Natural killer cell treated with Interleukin-12 subunit alpha and Interleukin-12 subunit beta and Interleukin-15 and Interleukin-18, amount 100 ng/mL, for 72 hours (primary cell): ENCODE data around the gene DDX49. TPM values are rescaled to one million over a fixed set of nuclear protein-coding genes. Genes with fewer than 3 reads are reported as not detected.
A peak's percentile ranks its signal among the peaks of the same experiment; 100 is the strongest.
"Not testable (repeated sequence)": the region's sequence is repeated elsewhere in the genome, so short reads cannot be mapped to it uniquely, and the experiment has no call there.

Source experiments
- ATAC-seq, 2 donors: fragments of 150-1000 bp; cut with Tn5 transposase in 1 of 2; sonication (Bioruptor Pico), chemical (Tn5 transposase) in 1 of 2; 2 replicates each; pipeline ENCODE4 v1.10.0; 2021
- DNase-seq: peaks from one replicate; pipeline ENCODE4 v3.0.0; 2022; ENCODE audit warnings: low spot score
- H3K27ac Mint-ChIP-seq, 2 donors: 1 replicate in 1 of 2; 2 replicates in 1 of 2; pipeline ENCODE4 v1.8.0; 2022; ENCODE audit warnings: mixed read lengths in 2 of 2, mild to moderate bottlenecking in 1 of 2, moderate library complexity in 1 of 2
- H3K27me3 Mint-ChIP-seq, 2 donors: 1 replicate in 1 of 2; 2 replicates in 1 of 2; pipeline ENCODE4 v1.8.0; 2022; ENCODE audit warnings: mixed read lengths in 2 of 2
- H3K36me3 Mint-ChIP-seq: one replicate; pipeline ENCODE4 v1.8.0; 2022; ENCODE audit warnings: mixed read lengths
- H3K4me1 Mint-ChIP-seq, 2 donors: 1 replicate in 1 of 2; 2 replicates in 1 of 2; pipeline ENCODE4 v1.8.0; 2022; ENCODE audit warnings: low read depth in 2 of 2, mixed read lengths in 2 of 2, mild to moderate bottlenecking in 1 of 2
- H3K4me3 Mint-ChIP-seq: one replicate; pipeline ENCODE4 v1.8.0; 2022; ENCODE audit warnings: mixed read lengths
- H3K9me3 Mint-ChIP-seq: 2 replicates; pipeline ENCODE4 v1.8.0; 2022; ENCODE audit warnings: mixed read lengths
- total RNA-seq, 2 donors: library from RNA; stranded (reverse); gene quantifications; one replicate each; pipeline ENCODE4 v1.2.3, GENCODE V29; 2022

Gene DDX49
- total RNA-seq, 2 donors from 2014 or later: 72.7 to 119 TPM

DNA sequence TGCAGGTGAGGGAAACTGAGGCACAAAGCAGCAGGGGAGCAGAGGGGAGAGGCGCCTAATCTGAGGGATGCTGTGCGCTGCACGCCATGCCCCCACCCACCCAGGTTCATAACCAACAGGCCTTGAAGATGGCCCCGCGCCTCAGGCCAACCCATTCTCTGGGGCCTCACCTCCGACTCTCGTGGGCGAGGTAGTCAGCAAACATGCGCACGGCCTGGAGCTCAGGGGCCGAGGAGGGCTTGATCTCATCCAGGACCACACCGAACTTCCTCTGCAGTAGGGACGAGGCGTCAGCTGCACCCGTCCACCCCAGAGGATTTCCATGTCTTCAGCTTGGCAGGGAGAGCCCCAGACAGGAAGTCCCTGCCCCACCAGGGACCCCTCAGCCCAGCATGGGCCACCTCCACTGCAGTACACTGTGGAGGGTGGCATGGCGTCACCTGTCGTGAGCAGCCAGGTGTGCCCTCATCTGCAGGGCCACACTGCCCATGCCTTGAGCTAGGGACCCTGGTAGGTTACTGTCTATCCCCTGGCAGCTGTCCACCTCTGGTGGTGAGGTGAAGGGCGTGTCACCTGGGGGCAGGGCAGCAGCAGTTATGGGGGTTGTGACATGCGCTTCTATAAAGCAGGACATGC lies 8.6 kb upstream of the DDX49 start:
- Mint-ChIP-seq H3K27ac (no peak overlapping the region), H3K27me3 (no peaks in the 10 kb centered on the region), H3K4me1 (peaks cover 9 to 16% of the 10 kb centered on the region in 2 donors), H3K4me3 (no peak overlapping the region), H3K9me3 (no peaks in the 10 kb centered on the region), H3K36me3 (no peaks in the 10 kb centered on the region)
- ATAC-seq (no peak), DNase-seq (no peak)

- H3K36me3 Mint-ChIP-seq: no peaks in the 10 kb centered on the region
- no peaks in the 10 kb centered on the region for H3K9me3 Mint-ChIP-seq
- DNase-seq (no peak), ATAC-seq (no peak)
- H3K4me1 Mint-ChIP-seq: peaks cover 20 to 22% of the 10 kb centered on the region in 2 donors
- H3K27me3 Mint-ChIP-seq: no peaks in the 10 kb centered on the region
- H3K4me3 Mint-ChIP-seq: no peak overlapping the region
- H3K27ac Mint-ChIP-seq: no peak overlapping the region
Observed at GRCh38 chr19:18912933-18913332, 6.6 kb upstream of the DDX49 start.

- Mint-ChIP-seq H3K27ac (no peak overlapping the region), H3K4me3 (no peak overlapping the region), H3K4me1 (peaks cover 24 to 26% of the 10 kb centered on the region in 2 donors), H3K27me3 (no peaks in the 10 kb centered on the region), H3K9me3 (no peaks in the 10 kb centered on the region), H3K36me3 (no peaks in the 10 kb centered on the region)
- ATAC-seq: no peak
- no peak for DNase-seq
Observed at GRCh38 chr19:18913466-18913865, 6.0 kb upstream of the DDX49 start.

- ATAC-seq (no peak), DNase-seq (no peak)
- peaks cover 33 to 38% of the 10 kb centered on the region in 2 donors for H3K4me1 Mint-ChIP-seq
- no peak overlapping the region for H3K4me3 Mint-ChIP-seq
- peak overlapping the region in 1 of 2 donors; percentile 65 for H3K27ac Mint-ChIP-seq
- no peaks in the 10 kb centered on the region for H3K36me3 Mint-ChIP-seq
- no peaks in the 10 kb centered on the region for H3K9me3 Mint-ChIP-seq
- no peaks in the 10 kb centered on the region for H3K27me3 Mint-ChIP-seq
Observed at GRCh38 chr19:18915639-18916038, 3.9 kb upstream of the DDX49 start.

- not testable (repeated sequence) for DNase-seq, H3K36me3 Mint-ChIP-seq, H3K9me3 Mint-ChIP-seq, ATAC-seq, H3K27me3 Mint-ChIP-seq
- H3K4me1 Mint-ChIP-seq: peaks cover 38 to 43% of the 10 kb centered on the region in 2 donors
- peak overlapping the region; percentile 98 for H3K4me3 Mint-ChIP-seq
- H3K27ac Mint-ChIP-seq: peak overlapping the region; percentile 39 to 91
Observed at GRCh38 chr19:18917593-18917992, 1.9 kb upstream of the DDX49 start.

DNA sequence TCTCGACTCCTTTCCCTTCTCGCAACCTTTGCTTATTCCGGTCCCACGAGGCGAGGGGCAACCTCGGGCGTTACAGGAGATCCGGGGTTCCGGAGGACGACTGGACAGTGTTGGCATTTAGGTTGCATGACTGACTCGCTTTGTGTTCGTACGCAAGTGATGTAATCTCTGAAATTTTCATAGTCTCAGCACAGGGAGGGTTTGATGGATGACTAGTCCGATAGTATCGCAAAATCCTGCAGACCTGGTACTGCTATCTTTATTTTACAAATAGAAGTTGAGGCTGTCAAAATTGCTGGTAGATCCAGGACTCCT lies 342 bp downstream of the DDX49 start:
- no peak for ATAC-seq
- H3K4me1 Mint-ChIP-seq: peaks cover 30 to 34% of the 10 kb centered on the region in 2 donors
- H3K4me3 Mint-ChIP-seq: peak overlapping the region; percentile 98
- H3K27ac Mint-ChIP-seq: peak overlapping the region; percentile 91 to 92
- no peaks in the 10 kb centered on the region for H3K9me3 Mint-ChIP-seq
- no peak for DNase-seq
- H3K27me3 Mint-ChIP-seq: no peaks in the 10 kb centered on the region
- H3K36me3 Mint-ChIP-seq: no peaks in the 10 kb centered on the region

DNA sequence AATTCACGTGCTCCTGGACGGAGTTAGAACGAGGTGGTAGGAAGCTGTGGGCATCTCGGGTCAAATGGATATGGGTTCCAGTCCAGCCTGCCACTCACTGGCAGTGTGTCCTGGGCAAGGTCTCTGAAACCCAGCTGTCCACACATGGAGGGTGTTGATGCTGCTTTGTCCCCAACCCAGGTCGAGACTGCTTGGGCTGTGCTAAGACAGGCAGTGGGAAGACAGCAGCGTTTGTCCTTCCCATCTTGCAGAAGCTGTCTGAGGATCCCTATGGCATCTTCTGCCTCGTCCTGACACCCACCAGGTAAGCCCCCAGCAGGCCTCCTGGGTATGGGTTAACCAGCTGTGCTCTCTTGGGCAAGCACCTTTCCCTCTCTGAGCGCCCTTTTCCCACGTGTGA lies 885 bp downstream of the DDX49 start:
- Mint-ChIP-seq H3K9me3 (no peaks in the 10 kb centered on the region), H3K4me1 (peaks cover 28 to 34% of the 10 kb centered on the region in 2 donors), H3K27ac (peak overlapping the region; percentile 91 to 92), H3K36me3 (no peaks in the 10 kb centered on the region), H3K4me3 (peak overlapping the region; percentile 98), H3K27me3 (no peaks in the 10 kb centered on the region)
- ATAC-seq (no peak), DNase-seq (no peak)

- no peak for ATAC-seq
- peak overlapping the region in 1 of 2 donors; percentile 72 for H3K27ac Mint-ChIP-seq
- DNase-seq: no peak
- H3K4me3 Mint-ChIP-seq: peak overlapping the region; percentile 98
- no peaks in the 10 kb centered on the region for H3K36me3 Mint-ChIP-seq
- H3K4me1 Mint-ChIP-seq: peaks cover 28 to 34% of the 10 kb centered on the region in 2 donors
- no peaks in the 10 kb centered on the region for H3K27me3 Mint-ChIP-seq
- H3K9me3 Mint-ChIP-seq: no peaks in the 10 kb centered on the region
Observed at GRCh38 chr19:18921593-18921992, 2.1 kb downstream of the DDX49 start.

GRCh38 chr19:18922228-18922985 lies 2.9 kb downstream of the DDX49 start:
- Mint-ChIP-seq H3K4me3 (no peak overlapping the region), H3K27me3 (no peaks in the 10 kb centered on the region), H3K4me1 (peaks cover 23 to 27% of the 10 kb centered on the region in 2 donors), H3K27ac (no peak overlapping the region), H3K36me3 (no peaks in the 10 kb centered on the region), H3K9me3 (no peaks in the 10 kb centered on the region)
- DNase-seq: no peak
- ATAC-seq: no peak

GRCh38 chr19:18924684-18925213 lies 5.2 kb downstream of the DDX49 start:
- no peaks in the 10 kb centered on the region for H3K27me3 Mint-ChIP-seq
- H3K27ac Mint-ChIP-seq: no peak overlapping the region
- peaks cover 12% of the 10 kb centered on the region in 2 donors for H3K4me1 Mint-ChIP-seq
- no peak overlapping the region for H3K4me3 Mint-ChIP-seq
- H3K36me3 Mint-ChIP-seq: no peaks in the 10 kb centered on the region
- no peaks in the 10 kb centered on the region for H3K9me3 Mint-ChIP-seq
- ATAC-seq (no peak), DNase-seq (no peak)

- H3K9me3 Mint-ChIP-seq: no peaks in the 10 kb centered on the region
- H3K27ac Mint-ChIP-seq: no peak overlapping the region
- no peaks in the 10 kb centered on the region for H3K36me3 Mint-ChIP-seq
- no peaks in the 10 kb centered on the region for H3K27me3 Mint-ChIP-seq
- H3K4me1 Mint-ChIP-seq: peaks cover 0 to 6% of the 10 kb centered on the region in 2 donors
- no peak overlapping the region for H3K4me3 Mint-ChIP-seq
- ATAC-seq (no peak), DNase-seq (no peak)
Observed at GRCh38 chr19:18928018-18928805, 8.7 kb downstream of the DDX49 start.

GRCh38 chr19:18929311-18929710 lies 9.8 kb downstream of the DDX49 start:
- Mint-ChIP-seq H3K9me3 (no peaks in the 10 kb centered on the region), H3K27ac (no peak overlapping the region), H3K4me1 (peaks cover 0 to 6% of the 10 kb centered on the region in 2 donors), H3K27me3 (peaks cover 0 to 5% of the 10 kb centered on the region in 2 donors), H3K4me3 (no peak overlapping the region), H3K36me3 (no peaks in the 10 kb centered on the region)
- ATAC-seq: no peak
- no peak for DNase-seq

GRCh38 chr19:18931316-18932162 lies 12.0 kb downstream of the DDX49 start:
- Mint-ChIP-seq H3K27ac (no peak overlapping the region), H3K27me3 (peaks cover 0 to 6% of the 10 kb centered on the region in 2 donors), H3K36me3 (no peaks in the 10 kb centered on the region), H3K4me1 (peaks cover 0 to 3% of the 10 kb centered on the region in 2 donors), H3K9me3 (no peaks in the 10 kb centered on the region), H3K4me3 (no peak overlapping the region)
- ATAC-seq: no peak
- no peak for DNase-seq
